Embryonic facial prominence (tissue), 1 donor: Measurements from ENCODE around the gene CCN2.

ENCODE experiments used
- DNase-seq: peaks from one replicate; pipeline ENCODE4 v3.0.0-alpha.2; 2016; ENCODE audit errors: extremely low spot score

Gene CCN2

GRCh38 chr6:131967948-131968347, 16.8 kb upstream of the CCN2 start:
- DNase-seq: no peak

GRCh38 chr6:131966443-131966842, 15.3 kb upstream of the CCN2 start:
- DNase-seq: no peak

GRCh38 chr6:131963063-131963462, 11.9 kb upstream of the CCN2 start:
- DNase-seq: no peak

- DNase-seq: no peak
Measured at GRCh38 chr6:131960371-131961133, 9.4 kb upstream of the CCN2 start.

GRCh38 chr6:131958542-131959470, 7.6 kb upstream of the CCN2 start:
- DNase-seq: no peak

- DNase-seq: no peak
Measured at GRCh38 chr6:131958095-131958494, 6.9 kb upstream of the CCN2 start.

GRCh38 chr6:131955876-131956275, 4.7 kb upstream of the CCN2 start:
- no peak for DNase-seq

- no peak for DNase-seq
Measured at GRCh38 chr6:131955192-131955591, 4.0 kb upstream of the CCN2 start.

GRCh38 chr6:131954775-131955107, 3.6 kb upstream of the CCN2 start:
- DNase-seq: peak; percentile 91

GRCh38 chr6:131954059-131954774, 3.0 kb upstream of the CCN2 start:
- DNase-seq: no peak

GRCh38 chr6:131952886-131953509, 1.8 kb upstream of the CCN2 start:
- DNase-seq: no peak

GRCh38 chr6:131951576-131952230, 531 bp upstream of the CCN2 start:
- no peak for DNase-seq

GRCh38 chr6:131949909-131950766, 1.0 kb downstream of the CCN2 start:
- DNase-seq: peak; percentile 53

- peak; percentile 62 for DNase-seq
Measured at GRCh38 chr6:131949620-131949908, 1.6 kb downstream of the CCN2 start.

GRCh38 chr6:131948692-131949619, 2.2 kb downstream of the CCN2 start:
- no peak for DNase-seq

- DNase-seq: no peak
Measured at GRCh38 chr6:131947986-131948661, 3.0 kb downstream of the CCN2 start.

- DNase-seq: peak; percentile 45
Measured at GRCh38 chr6:131946992-131947955, 3.9 kb downstream of the CCN2 start.
